Activated CD4-positive, alpha-beta T cell treated with anti-CD3 and anti-CD28 coated beads for 48 hours (primary cell): ENCODE results near the gene SAMD11.
"Not testable (repeated sequence)": the region's sequence is repeated elsewhere in the genome, so short reads cannot be mapped to it uniquely, and the experiment has no call there.

Experiments
- DNase-seq: peaks from one replicate; pipeline ENCODE4 v3.0.0-alpha.2; 2020

The SAMD11 gene

GRCh38 chr1:946811-947210, 23.1 kb downstream of the SAMD11 start:
- not testable (repeated sequence) for DNase-seq

- no peak for DNase-seq
Observed at GRCh38 chr1:947958-948357, 24.2 kb downstream of the SAMD11 start.

- no peak for DNase-seq
Observed at GRCh38 chr1:950268-950667, 26.5 kb downstream of the SAMD11 start.

DNA sequence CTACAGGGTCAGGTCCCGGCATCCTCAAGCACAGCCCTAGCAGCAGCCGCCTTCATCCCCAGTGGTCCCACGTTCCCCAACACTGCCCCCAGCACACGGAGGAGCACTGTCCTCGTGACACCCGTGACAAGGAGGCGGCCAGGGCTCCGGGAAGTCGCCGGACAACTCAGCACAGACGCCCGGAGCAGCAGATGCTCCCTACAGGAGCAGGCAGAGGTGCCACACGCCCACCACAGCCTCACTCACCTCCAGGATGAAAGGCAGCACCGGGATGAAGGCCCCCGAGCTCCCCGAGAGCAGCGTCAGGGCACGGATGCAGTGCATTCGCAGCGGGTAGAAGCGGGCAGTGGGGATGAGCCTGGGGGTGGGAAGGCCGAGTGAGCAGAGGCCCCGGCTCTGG, 27.2 kb downstream of the SAMD11 start:
- DNase-seq: no peak

DNA sequence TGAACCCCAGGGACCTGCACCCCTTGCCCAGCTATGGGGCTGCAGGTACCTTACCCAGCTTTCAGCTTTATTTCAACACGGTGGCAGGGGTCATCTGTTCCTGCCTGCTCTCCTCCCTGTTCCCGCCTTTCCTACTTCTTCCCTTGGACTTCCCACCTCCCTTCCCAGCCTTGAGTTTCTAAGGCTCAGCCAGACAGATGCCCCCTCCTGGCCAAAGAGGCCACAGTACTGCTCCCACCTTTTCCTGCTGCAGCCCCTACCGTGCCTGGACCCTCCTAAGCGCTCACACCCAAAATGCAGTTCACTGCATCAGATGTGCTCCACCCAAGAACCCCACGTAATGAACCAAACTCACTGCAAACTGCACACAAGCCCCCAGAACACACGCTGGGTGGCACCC, 27.6 kb downstream of the SAMD11 start:
- DNase-seq: no peak

- no peak for DNase-seq
Observed at GRCh38 chr1:952201-952600, 28.5 kb downstream of the SAMD11 start.

GRCh38 chr1:952603-953002, 28.9 kb downstream of the SAMD11 start:
- no peak for DNase-seq

GRCh38 chr1:953524-954320, 30.0 kb downstream of the SAMD11 start:
- no peak for DNase-seq

- DNase-seq: no peak
Observed at GRCh38 chr1:954927-955326, 31.2 kb downstream of the SAMD11 start.

DNA sequence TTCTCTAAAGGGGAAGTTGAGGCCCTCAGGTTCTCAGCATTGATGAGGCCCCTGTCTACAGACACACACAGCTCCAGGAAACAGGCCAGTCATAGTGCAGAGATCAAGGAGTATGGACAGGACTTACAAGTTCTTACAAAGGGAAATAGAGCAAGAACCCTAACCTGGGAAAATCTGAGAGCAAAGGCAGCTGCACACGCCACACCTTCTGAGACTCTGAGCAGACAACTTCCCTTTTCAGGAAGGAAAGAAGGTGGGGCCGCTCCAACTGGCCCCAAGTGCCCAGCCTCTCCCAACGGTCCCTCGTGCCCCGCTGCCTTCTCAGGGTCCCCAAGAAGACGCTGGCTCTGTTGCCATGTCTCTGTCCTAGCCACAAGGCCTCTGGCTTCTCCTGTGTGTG, 31.8 kb downstream of the SAMD11 start:
- no peak for DNase-seq

DNA sequence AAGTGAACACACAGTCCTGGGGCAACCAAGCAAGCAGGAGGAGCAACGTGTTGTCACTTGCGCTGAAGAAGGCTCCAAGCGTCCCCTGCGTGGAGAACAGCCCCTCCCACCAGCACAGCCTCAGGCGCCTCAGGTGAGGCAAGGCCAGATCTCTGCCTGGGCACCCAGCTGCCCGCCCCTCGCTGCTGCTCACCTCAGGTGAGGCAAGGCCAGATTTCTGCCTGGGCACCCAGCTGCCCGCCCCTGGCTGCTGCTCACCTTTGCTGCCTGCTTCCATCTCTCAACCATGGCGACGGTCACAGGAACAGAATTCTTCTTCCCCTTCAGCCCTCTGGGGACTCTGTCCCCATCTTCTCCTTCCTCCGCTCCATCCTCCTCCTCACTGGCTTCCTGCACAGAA, 32.9 kb downstream of the SAMD11 start:
- DNase-seq: no peak

DNA sequence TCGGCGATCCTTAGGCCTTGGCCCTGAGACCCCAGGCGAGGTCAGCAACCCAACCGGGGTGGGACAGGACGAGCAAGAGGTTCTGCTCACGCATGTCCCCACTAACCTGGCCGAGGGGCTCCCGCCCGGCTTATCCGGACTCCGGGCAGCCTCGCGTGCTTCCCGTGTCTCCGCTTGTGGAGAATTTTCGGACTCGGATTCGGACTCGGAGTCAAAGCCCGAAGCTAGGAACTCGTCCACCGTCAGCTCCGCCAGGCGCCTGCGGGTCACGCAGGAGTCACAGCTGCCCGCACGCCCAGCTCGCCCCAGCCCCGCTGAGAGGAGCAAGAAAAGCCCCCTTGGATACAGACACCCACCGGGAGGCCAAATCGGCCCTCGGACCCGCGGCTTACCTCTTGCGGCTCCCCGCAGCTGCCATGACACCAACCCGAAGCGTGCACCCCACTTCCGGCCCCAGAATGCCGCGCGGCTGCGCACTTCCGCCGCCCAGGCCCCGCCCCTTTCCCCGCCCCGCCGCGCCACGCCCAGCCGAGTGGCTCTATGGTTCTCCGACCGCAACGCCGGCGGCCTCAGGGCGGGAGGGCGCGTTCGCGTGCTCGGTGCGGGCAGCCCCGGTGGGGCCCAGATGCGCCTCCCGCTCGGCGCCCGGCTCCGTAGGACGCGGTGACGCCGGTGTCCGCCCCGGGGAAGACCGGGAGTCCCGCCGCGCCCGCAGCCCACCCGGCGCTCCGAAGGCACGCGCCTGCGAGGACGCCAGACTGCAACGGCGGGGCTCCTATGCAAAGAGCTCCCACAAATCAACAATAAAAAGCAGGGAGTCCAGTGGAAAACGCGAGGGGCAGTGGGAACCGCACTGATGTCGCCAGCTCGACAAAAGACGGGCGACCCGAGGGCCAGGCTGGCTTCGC, 35.4 kb downstream of the SAMD11 start, which contains the start of gene NOC2L:
Gene NOC2L (minus strand): TSS at position 434 of the 908 bp plus-strand sequence. CDS start 16 bp downstream, at position 418.
- DNase-seq: peak; percentile 97

- DNase-seq: no peak
Observed at GRCh38 chr1:959731-960362, 36.1 kb downstream of the SAMD11 start.

GRCh38 chr1:960363-961131, 36.8 kb downstream of the SAMD11 start, which contains the start of gene KLHL17:
Gene KLHL17 (plus strand): TSS chr1:960584. CDS start chr1:960694, 110 bp downstream.
- peak; percentile 90 for DNase-seq

- no peak for DNase-seq
Observed at GRCh38 chr1:961132-961669, 37.5 kb downstream of the SAMD11 start.

GRCh38 chr1:962381-963300, 38.9 kb downstream of the SAMD11 start:
- no peak for DNase-seq

GRCh38 chr1:963301-963651, 39.6 kb downstream of the SAMD11 start:
- DNase-seq: no peak

- DNase-seq: no peak
Observed at GRCh38 chr1:963746-964525, 40.2 kb downstream of the SAMD11 start.

- DNase-seq: no peak
Observed at GRCh38 chr1:964691-965525, 41.2 kb downstream of the SAMD11 start.
